ENCODE data around the gene MS4A10. TPM values are rescaled to one million over a fixed set of nuclear protein-coding genes. Genes with fewer than 3 reads are reported as not detected.

The MS4A10 gene
- total RNA-seq, 1 donor from 2014 or later: not detected

DNA sequence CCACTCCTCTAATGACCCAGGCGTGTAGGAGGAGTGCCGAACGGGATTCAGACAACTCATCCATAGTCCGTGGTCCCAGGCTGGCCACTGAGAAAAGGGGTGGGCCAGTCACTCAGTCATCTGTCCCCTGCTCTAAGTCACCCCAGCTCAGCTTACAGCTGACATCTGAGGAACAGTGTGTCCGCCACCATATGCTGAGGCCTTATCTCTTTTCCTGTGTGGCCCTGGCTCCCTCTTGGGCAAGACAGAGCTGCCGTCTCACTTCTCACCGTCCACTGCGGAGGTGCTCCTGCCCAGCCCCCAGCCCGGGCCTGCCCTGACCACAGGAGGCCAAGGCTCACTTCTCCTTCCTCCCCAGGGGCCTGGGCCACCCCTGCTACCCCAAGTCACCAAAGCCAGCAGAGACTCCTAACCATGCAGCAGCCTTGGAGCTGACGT is 63.6 kb downstream of the MS4A10 start:
- no peak overlapping the region for H3K4me3 Mint-ChIP-seq (ENCODE audit: unreplicated experiment)
- peaks cover 16% of the 10 kb centered on the region for H3K36me3 Mint-ChIP-seq (ENCODE audit: low read depth, unreplicated experiment)
- TF ChIP-seq, protein P1, sequence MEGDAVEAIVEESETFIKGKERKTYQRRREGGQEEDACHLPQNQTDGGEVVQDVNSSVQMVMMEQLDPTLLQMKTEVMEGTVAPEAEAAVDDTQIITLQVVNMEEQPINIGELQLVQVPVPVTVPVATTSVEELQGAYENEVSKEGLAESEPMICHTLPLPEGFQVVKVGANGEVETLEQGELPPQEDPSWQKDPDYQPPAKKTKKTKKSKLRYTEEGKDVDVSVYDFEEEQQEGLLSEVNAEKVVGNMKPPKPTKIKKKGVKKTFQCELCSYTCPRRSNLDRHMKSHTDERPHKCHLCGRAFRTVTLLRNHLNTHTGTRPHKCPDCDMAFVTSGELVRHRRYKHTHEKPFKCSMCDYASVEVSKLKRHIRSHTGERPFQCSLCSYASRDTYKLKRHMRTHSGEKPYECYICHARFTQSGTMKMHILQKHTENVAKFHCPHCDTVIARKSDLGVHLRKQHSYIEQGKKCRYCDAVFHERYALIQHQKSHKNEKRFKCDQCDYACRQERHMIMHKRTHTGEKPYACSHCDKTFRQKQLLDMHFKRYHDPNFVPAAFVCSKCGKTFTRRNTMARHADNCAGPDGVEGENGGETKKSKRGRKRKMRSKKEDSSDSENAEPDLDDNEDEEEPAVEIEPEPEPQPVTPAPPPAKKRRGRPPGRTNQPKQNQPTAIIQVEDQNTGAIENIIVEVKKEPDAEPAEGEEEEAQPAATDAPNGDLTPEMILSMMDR (IDR thresholded peaks at IDR 0.05; ENCODE audit: unreplicated experiment): no peak
- no peak overlapping the region for H3K27ac Mint-ChIP-seq (ENCODE audit: unreplicated experiment)
- H3K9me3 Mint-ChIP-seq (ENCODE audit: unreplicated experiment): no peaks in the 10 kb centered on the region
- DNase-seq (ENCODE audit: low spot score): no peak
- peaks cover 4% of the 10 kb centered on the region for H3K27me3 Mint-ChIP-seq (ENCODE audit: unreplicated experiment)
- H3K4me1 Mint-ChIP-seq (ENCODE audit: unreplicated experiment): peaks cover 15% of the 10 kb centered on the region

DNA sequence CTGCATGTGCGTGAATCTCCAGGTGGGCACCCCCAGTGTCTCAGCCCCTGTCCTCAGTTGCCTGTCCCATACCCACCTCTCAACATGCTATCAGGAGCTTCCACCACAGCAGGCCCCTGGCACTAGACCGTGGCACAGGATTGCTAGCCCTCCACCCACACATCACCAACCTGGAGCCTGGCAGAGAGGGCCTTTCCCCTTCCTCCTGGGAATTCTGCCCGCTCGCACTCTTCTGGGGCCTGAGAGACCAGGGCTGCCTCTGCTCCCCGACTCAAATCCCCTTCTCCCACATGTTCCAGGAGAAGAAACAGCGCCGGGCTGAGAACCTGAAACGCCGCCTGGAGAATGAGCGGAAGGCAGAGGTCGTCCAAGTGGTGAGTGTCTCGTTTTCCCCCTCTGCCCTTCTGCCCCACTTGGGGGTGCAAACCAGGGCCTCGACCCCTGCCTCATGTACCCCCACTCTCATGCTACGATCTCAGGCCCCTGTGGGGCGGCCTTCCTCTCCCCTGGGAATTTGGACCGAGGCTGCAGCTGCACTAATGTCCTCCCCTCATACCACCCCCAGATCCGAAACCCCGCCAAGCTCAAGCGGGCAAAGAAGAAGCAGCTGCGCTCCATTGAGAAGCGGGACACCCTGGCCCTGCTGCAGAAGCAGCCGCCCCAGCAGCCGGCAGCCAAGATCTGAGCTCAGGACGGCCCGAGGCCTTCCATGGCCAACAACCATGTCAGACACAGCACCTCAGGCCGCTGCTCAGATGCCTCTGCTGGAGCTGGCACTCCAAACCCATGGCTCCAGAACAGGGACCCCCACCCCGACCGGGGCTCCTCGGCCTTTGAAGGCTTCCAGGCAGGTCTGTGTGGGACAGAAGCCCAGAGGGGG is 64.7 kb downstream of the MS4A10 start:
- TF ChIP-seq, protein P1 (IDR thresholded peaks at IDR 0.05; ENCODE audit: unreplicated experiment): no peak
- Mint-ChIP-seq H3K4me3 (ENCODE audit: unreplicated experiment) (no peak overlapping the region), H3K36me3 (ENCODE audit: low read depth, unreplicated experiment) (peaks cover 16% of the 10 kb centered on the region), H3K27me3 (ENCODE audit: unreplicated experiment) (peaks cover 4% of the 10 kb centered on the region), H3K9me3 (ENCODE audit: unreplicated experiment) (no peaks in the 10 kb centered on the region), H3K27ac (ENCODE audit: unreplicated experiment) (no peak overlapping the region), H3K4me1 (ENCODE audit: unreplicated experiment) (peaks cover 6% of the 10 kb centered on the region)
- no peak for DNase-seq (ENCODE audit: low spot score)

Other genes starting within 250 kb of the MS4A10 start
- gene MS4A8, start 85.7 kb upstream of the MS4A10 start, total RNA-seq (ENCODE audit: unreplicated experiment): not detected
- gene MS4A18, start 60.6 kb upstream of the MS4A10 start, total RNA-seq (ENCODE audit: unreplicated experiment): not detected
- gene MS4A15, start 28.5 kb upstream of the MS4A10 start, total RNA-seq (ENCODE audit: unreplicated experiment): not detected
- 15.5 TPM for gene CCDC86, start 56.8 kb downstream of the MS4A10 start, total RNA-seq (ENCODE audit: unreplicated experiment)
- gene PTGDR2, start 70.6 kb downstream of the MS4A10 start, total RNA-seq (ENCODE audit: unreplicated experiment): not detected
- gene ZP1, start 82.2 kb downstream of the MS4A10 start, total RNA-seq (ENCODE audit: unreplicated experiment): not detected
- gene PRPF19, start 121.3 kb downstream of the MS4A10 start, total RNA-seq (ENCODE audit: unreplicated experiment): 163 TPM
- 95.1 TPM for gene TMEM109, start 128.8 kb downstream of the MS4A10 start, total RNA-seq (ENCODE audit: unreplicated experiment)
- gene TMEM132A, start 139.1 kb downstream of the MS4A10 start, total RNA-seq (ENCODE audit: unreplicated experiment): 164 TPM
- 0.62 TPM for gene SLC15A3, start 166.8 kb downstream of the MS4A10 start, total RNA-seq (ENCODE audit: unreplicated experiment)
- gene CD6, start 186.3 kb downstream of the MS4A10 start, total RNA-seq (ENCODE audit: unreplicated experiment): 0.33 TPM